Thoracic aorta (tissue), 2 donors: ENCODE data around the gene TMEM106A. TPM values are rescaled to one million over a fixed set of nuclear protein-coding genes. Genes with fewer than 3 reads are reported as not detected.
A peak's percentile ranks its signal among the peaks of the same experiment; 100 is the strongest.
"Not testable (repeated sequence)": the region's sequence is repeated elsewhere in the genome, so short reads cannot be mapped to it uniquely, and the experiment has no call there.

Experiments used
- ATAC-seq: fragments of 150-250 bp; one replicate; pipeline ENCODE4 v1.8.0; 2017; ENCODE audit warnings: low read depth; ENCODE audit not compliant: insufficient number of reproducible peaks, low FRiP score
- DNase-seq: peaks from one replicate; pipeline ENCODE4 v3.0.0-alpha.2; 2020; ENCODE audit warnings: low spot score
- H3K27ac ChIP-seq, 2 donors: fragments of 200-600 bp; sonication (generic); 1 replicate in 1 of 2; 2 replicates in 1 of 2; pipeline ENCODE4 v1.5.1; 2016; ENCODE audit warnings: mild to moderate bottlenecking in 2 of 2, moderate library complexity in 2 of 2
- H3K27me3 ChIP-seq: fragments of 200-600 bp; sonication (generic); replicated peaks from 2 replicates; pipeline ENCODE4 v1.6.0; 2016; ENCODE audit warnings: mild to moderate bottlenecking; ENCODE audit not compliant: insufficient read depth
- H3K36me3 ChIP-seq: fragments of 200-600 bp; sonication (generic); one replicate; pipeline ENCODE4 v1.5.1; 2016
- H3K4me1 ChIP-seq, 2 donors: fragments of 200-600 bp; sonication (generic); 1 replicate in 1 of 2; 2 replicates in 1 of 2; pipeline versions ENCODE4 v1.5.1 to v1.6.0; 2016; ENCODE audit warnings: low read depth in 2 of 2, mild to moderate bottlenecking in 1 of 2; ENCODE audit not compliant: control insufficient read depth in 1 of 2
- H3K4me3 ChIP-seq: fragments of 200-600 bp; sonication (generic); 2 replicates; pipeline ENCODE4 v1.5.1; 2016; ENCODE audit warnings: mild to moderate bottlenecking
- H3K9me3 ChIP-seq: fragments of 200-600 bp; sonication (generic); 2 replicates; pipeline ENCODE4 v1.5.1; 2016
- CTCF ChIP-seq: fragments of 200-600 bp; sonication (generic); IDR thresholded peaks from one replicate; pipeline ENCODE4 v1.5.1; 2019; ENCODE audit warnings: antibody characterized with exemption
- total RNA-seq, 2 donors: library from RNA; depleted of rRNA; stranded (reverse); fragments of >200 nt; gene quantifications; one replicate each; pipeline versions ENCODE4 v1.1.0 to v1.2.3, GENCODE V29; 2016

TMEM106A gene
- total RNA-seq = 10 to 100 TPM; 17.3 to 22.5 TPM

GRCh38 chr17:43211480-43212402, at the start of gene TMEM106A:
TMEM106A (plus strand) TSS chr17:43211875; CDS start chr17:43213042, 1,167 bp downstream.
- H3K4me1 ChIP-seq = peaks cover 0 to 21% of the 10 kb centered on the region in 2 donors
- no peaks in the 10 kb centered on the region for H3K27me3 ChIP-seq
- peak within 1 kb of the TSS; percentile 72 for H3K4me3 ChIP-seq
- ATAC-seq = peak; percentile 56
- peak; percentile 20 for DNase-seq
- H3K27ac ChIP-seq = peak within 1 kb of the TSS; percentile 66 to 77
- H3K36me3 ChIP-seq = peaks cover 32% of the 10 kb centered on the region
- peak; percentile 50 for TF ChIP-seq CTCF
- no peaks in the 10 kb centered on the region for H3K9me3 ChIP-seq

- H3K4me1 ChIP-seq = peaks cover 0 to 12% of the 10 kb centered on the region in 2 donors
- not testable (repeated sequence) for H3K4me3 ChIP-seq, H3K9me3 ChIP-seq, H3K36me3 ChIP-seq, ATAC-seq, H3K27me3 ChIP-seq, H3K27ac ChIP-seq, DNase-seq
Measured at GRCh38 chr17:43165971-43166370, 45.7 kb upstream of the TMEM106A start.

GRCh38 chr17:43169561-43170139, 42.0 kb upstream of the TMEM106A start:
- H3K27ac ChIP-seq = peak overlapping the region; percentile 98 to 99
- H3K36me3 ChIP-seq = no peaks in the 10 kb centered on the region
- peaks cover 24 to 42% of the 10 kb centered on the region in 2 donors for H3K4me1 ChIP-seq
- ATAC-seq = no peak
- H3K27me3 ChIP-seq = no peaks in the 10 kb centered on the region
- TF ChIP-seq CTCF = no peak
- no peaks in the 10 kb centered on the region for H3K9me3 ChIP-seq
- no peak for DNase-seq
- peak overlapping the region; percentile 96 for H3K4me3 ChIP-seq

- peaks cover 30 to 48% of the 10 kb centered on the region in 2 donors for H3K4me1 ChIP-seq
- DNase-seq (peak; percentile 87), ATAC-seq (peak; percentile 86)
- H3K9me3 ChIP-seq = no peaks in the 10 kb centered on the region
- no peaks in the 10 kb centered on the region for H3K27me3 ChIP-seq
- H3K4me3 ChIP-seq = peak overlapping the region; percentile 96
- TF ChIP-seq CTCF = no peak
- H3K36me3 ChIP-seq = no peaks in the 10 kb centered on the region
- H3K27ac ChIP-seq = peak overlapping the region; percentile 98 to 99
Measured at GRCh38 chr17:43170140-43170765, 41.4 kb upstream of the TMEM106A start.

GRCh38 chr17:43170766-43171585, 40.7 kb upstream of the TMEM106A start, which contains the start of gene NBR1:
NBR1 (plus strand) TSS chr17:43171214; CDS start chr17:43175800, 4,586 bp downstream.
- peak; percentile 79 for ATAC-seq
- Histone ChIP-seq H3K36me3 (no peaks in the 10 kb centered on the region), H3K4me3 (peak within 1 kb of the TSS; percentile 96), H3K27ac (peak within 1 kb of the TSS; percentile 98 to 99), H3K27me3 (no peaks in the 10 kb centered on the region), H3K4me1 (peaks cover 32 to 55% of the 10 kb centered on the region in 2 donors), H3K9me3 (no peaks in the 10 kb centered on the region)
- DNase-seq = peak; percentile 92
- TF ChIP-seq CTCF = no peak
